Suprapubic skin (tissue), 4 donors: ENCODE measurements around the gene NPHP4.

Source experiments
- EP300 ChIP-seq: sonication (generic); formaldehyde crosslinking; IDR thresholded peaks from one replicate; pipeline ENCODE4 v1.6.1; 2017; ENCODE audit warnings: antibody characterized with exemption
- POLR2A ChIP-seq, 2 donors: fragments of 450-650 bp; IDR thresholded peaks; one replicate each; pipeline ENCODE4 v1.6.1; 2017; ENCODE audit warnings: antibody characterized with exemption in 2 of 2, mild to moderate bottlenecking in 2 of 2, moderate library complexity in 2 of 2
- POLR2AphosphoS5 ChIP-seq, 3 donors: sonication (generic); formaldehyde crosslinking; IDR thresholded peaks; one replicate each; pipeline ENCODE4 v1.6.1; 2017; ENCODE audit warnings: antibody characterized with exemption in 3 of 3
- TF ChIP-seq, protein P1 (sequence below), 2 donors: fragments of 200-600 bp in 1 of 2; fragments of 450-650 bp in 1 of 2; sonication (generic) in 1 of 2; IDR thresholded peaks; one replicate each; pipeline ENCODE4 v1.5.1; 2016 to 2019; ENCODE audit warnings: antibody characterized with exemption in 2 of 2, mild to moderate bottlenecking in 1 of 2, moderate library complexity in 1 of 2

DNA sequence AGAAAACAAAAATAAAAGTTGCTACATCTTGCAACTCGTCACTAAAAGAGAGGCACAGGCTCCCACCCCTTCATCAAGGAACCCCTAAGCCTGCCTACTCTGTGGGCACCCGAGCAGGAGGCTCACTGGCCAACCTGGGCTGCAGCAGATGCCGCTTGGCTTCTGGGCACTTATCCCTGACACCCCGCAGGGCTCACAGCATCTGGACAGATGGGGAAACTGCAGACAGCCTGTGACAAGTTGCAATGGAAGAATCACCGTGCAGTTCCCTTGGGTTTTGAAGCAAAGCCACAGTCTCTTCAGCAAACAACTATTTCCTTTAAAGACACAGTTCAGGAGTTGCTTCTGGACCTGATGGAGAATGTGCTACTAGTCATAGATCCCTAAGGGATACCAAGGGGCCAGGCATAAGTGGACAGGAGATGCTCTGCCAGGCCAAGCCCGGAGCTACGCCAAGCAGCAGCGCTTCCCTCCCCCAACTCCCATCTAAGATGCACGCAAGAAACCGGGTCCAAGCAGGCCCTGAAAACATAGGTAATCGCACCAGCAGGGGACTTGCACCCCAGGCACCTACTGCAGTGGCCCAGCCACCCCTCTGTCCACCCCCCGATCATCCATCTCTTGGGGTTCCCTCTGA, 170.6 kb downstream of the NPHP4 start:
- TF ChIP-seq, protein P1, sequence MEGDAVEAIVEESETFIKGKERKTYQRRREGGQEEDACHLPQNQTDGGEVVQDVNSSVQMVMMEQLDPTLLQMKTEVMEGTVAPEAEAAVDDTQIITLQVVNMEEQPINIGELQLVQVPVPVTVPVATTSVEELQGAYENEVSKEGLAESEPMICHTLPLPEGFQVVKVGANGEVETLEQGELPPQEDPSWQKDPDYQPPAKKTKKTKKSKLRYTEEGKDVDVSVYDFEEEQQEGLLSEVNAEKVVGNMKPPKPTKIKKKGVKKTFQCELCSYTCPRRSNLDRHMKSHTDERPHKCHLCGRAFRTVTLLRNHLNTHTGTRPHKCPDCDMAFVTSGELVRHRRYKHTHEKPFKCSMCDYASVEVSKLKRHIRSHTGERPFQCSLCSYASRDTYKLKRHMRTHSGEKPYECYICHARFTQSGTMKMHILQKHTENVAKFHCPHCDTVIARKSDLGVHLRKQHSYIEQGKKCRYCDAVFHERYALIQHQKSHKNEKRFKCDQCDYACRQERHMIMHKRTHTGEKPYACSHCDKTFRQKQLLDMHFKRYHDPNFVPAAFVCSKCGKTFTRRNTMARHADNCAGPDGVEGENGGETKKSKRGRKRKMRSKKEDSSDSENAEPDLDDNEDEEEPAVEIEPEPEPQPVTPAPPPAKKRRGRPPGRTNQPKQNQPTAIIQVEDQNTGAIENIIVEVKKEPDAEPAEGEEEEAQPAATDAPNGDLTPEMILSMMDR (IDR thresholded peaks at IDR 0.05): no peak
- TF ChIP-seq POLR2A (IDR thresholded peaks at IDR 0.05) (no peak), EP300 (no peak), POLR2AphosphoS5 (IDR thresholded peaks at IDR 0.05) (no peak)
